PC-3 (cell line): Measurements from ENCODE around the gene TNFRSF6B. TPM values are rescaled to one million over a fixed set of nuclear protein-coding genes. Genes with fewer than 3 reads are reported as not detected.

Experiments
- ATAC-seq: fragments of 200-7000 bp; cut with Tn5 transposase; 2 replicates; pipeline ENCODE4 v1.9.1; 2020; ENCODE audit warnings: mild to moderate bottlenecking, moderate library complexity
- BruUV-seq: library from RNA; stranded (reverse); fragments of 400-500 nt; replicated peaks from 2 replicates; lab custom pipeline; 2021; lab: Mats Ljungman, UMichigan
- CTCF ChIA-PET: fragments of 300-600 bp; sonication (Branson Sonifier 250); formaldehyde crosslinking; loops from one replicate; lab custom pipeline; 2022; ENCODE audit warnings: antibody characterized with exemption; lab: Charles Lee
- POLR2A ChIA-PET: fragments of 300-600 bp; sonication (Branson Sonifier 250); formaldehyde crosslinking; loops from one replicate; lab custom pipeline; 2022; ENCODE audit warnings: antibody characterized with exemption; ENCODE audit not compliant: unreplicated experiment; lab: Charles Lee
- DNase-seq: peaks from one replicate; pipeline ENCODE4 v3.0.0-alpha.2; 2015
- H2AFZ ChIP-seq: fragments of 300-600 bp; sonication (generic); 2 replicates; pipeline ENCODE4 v1.6.0; 2016; ENCODE audit warnings: antibody characterized with exemption, low read length
- H3F3A ChIP-seq: fragments of 300-600 bp; sonication (generic); one replicate; pipeline ENCODE4 v1.6.0; 2017; ENCODE audit warnings: antibody characterized with exemption, low read length, control low read depth, mild to moderate bottlenecking; ENCODE audit not compliant: unreplicated experiment
- H3K27ac ChIP-seq: fragments of 300-600 bp; sonication (generic); 2 replicates; pipeline ENCODE4 v1.5.1; 2016; ENCODE audit warnings: mild to moderate bottlenecking, low read length
- H3K27me3 ChIP-seq: fragments of 300-600 bp; sonication (generic); 2 replicates; pipeline ENCODE4 v1.6.1; 2016; ENCODE audit warnings: low read length, mixed read lengths
- H3K36me3 ChIP-seq: fragments of 300-600 bp; sonication (generic); 2 replicates; pipeline ENCODE4 v1.6.1; 2016; ENCODE audit warnings: low read depth, mixed run types, low read length, mixed read lengths
- H3K4me1 ChIP-seq: fragments of 300-600 bp; sonication (generic); 2 replicates; pipeline ENCODE4 v1.5.1; 2016; ENCODE audit warnings: low read length; ENCODE audit not compliant: insufficient read depth
- H3K4me2 ChIP-seq: fragments of 300-600 bp; sonication (generic); 2 replicates; pipeline ENCODE4 v1.6.0; 2016; ENCODE audit warnings: low read length
- H3K4me3 ChIP-seq: fragments of 300-600 bp; sonication (generic); 2 replicates; pipeline ENCODE4 v1.5.1; 2016; ENCODE audit warnings: mild to moderate bottlenecking, low read length, mixed read lengths
- H3K79me2 ChIP-seq: fragments of 300-600 bp; sonication (generic); 2 replicates; pipeline ENCODE4 v1.6.1; 2017; ENCODE audit warnings: low read length, mixed read lengths
- H3K9ac ChIP-seq: fragments of 300-600 bp; sonication (generic); 2 replicates; pipeline ENCODE4 v1.6.0; 2016; ENCODE audit warnings: mild to moderate bottlenecking, low read length
- H3K9me2 ChIP-seq: fragments of 300-600 bp; sonication (generic); replicated peaks from 2 replicates; pipeline ENCODE4 v1.6.1; 2016; ENCODE audit warnings: mixed run types, low read length, mixed read lengths
- H3K9me3 ChIP-seq: fragments of 300-600 bp; sonication (generic); 2 replicates; pipeline ENCODE4 v1.6.1; 2016; ENCODE audit warnings: low read length, mixed read lengths
- H4K20me1 ChIP-seq: fragments of 300-600 bp; sonication (generic); 2 replicates; pipeline ENCODE4 v1.6.1; 2016; ENCODE audit warnings: low read length, mixed read lengths
- CTCF ChIP-seq: fragments of 300-600 bp; sonication (generic); conservative IDR thresholded peaks from 2 replicates; pipeline ENCODE4 v1.5.1; 2017; ENCODE audit warnings: antibody characterized with exemption, low read depth, mild to moderate bottlenecking, low read length
- EZH2 ChIP-seq: fragments of 300-600 bp; sonication (generic); IDR thresholded peaks from one replicate; pipeline ENCODE4 v1.6.1; 2017; ENCODE audit warnings: antibody characterized with exemption, mild to moderate bottlenecking, low read length; ENCODE audit not compliant: unreplicated experiment
- EZH2phosphoT487 ChIP-seq: fragments of 300-600 bp; sonication (generic); IDR thresholded peaks from 2 replicates; pipeline ENCODE4 v1.6.1; 2018; ENCODE audit warnings: mild to moderate bottlenecking, antibody characterized with exemption, low read length, borderline replicate concordance
- intact Hi-C: fragments of 100-400 bp; cut with micrococcal nuclease; formaldehyde crosslinking; loops from 2 replicates; pipeline ENCODE4 v1.9.0; 2023
- total RNA-seq: library from RNA; depleted of rRNA; stranded (reverse); fragments of >200 nt; gene quantifications from 2 replicates; pipeline ENCODE4 v1.2.3, GENCODE V29; 2014

The TNFRSF6B gene
- total RNA-seq, 1 experiment from 2014 or later, result 41.6 TPM

GRCh38 chr20:63737945-63738686 is 41.7 kb downstream of the TNFRSF6B start:
- TF ChIP-seq CTCF (no peak), EZH2 (no peak), EZH2phosphoT487 (no peak)
- Histone ChIP-seq H2AFZ (no peak overlapping the region), H3K36me3 (peaks cover 12% of the 10 kb centered on the region), H3K9me3 (no peaks in the 10 kb centered on the region), H3K9ac (no peak overlapping the region), H3K9me2 (no peaks in the 10 kb centered on the region), H3K4me1 (peaks cover 12% of the 10 kb centered on the region), H3K27ac (no peak overlapping the region), H3F3A (no peaks in the 10 kb centered on the region), H3K4me2 (no peak overlapping the region), H3K27me3 (no peaks in the 10 kb centered on the region), H3K4me3 (no peak overlapping the region), H4K20me1 (no peaks in the 10 kb centered on the region), H3K79me2 (peaks cover 14% of the 10 kb centered on the region)
- DNase-seq (no peak), ATAC-seq (no peak)
- CTCF ChIA-PET, result no interaction called here
- POLR2A ChIA-PET, result interaction anchor here (0.6 kb wide), 2 partner anchors 39 to 164 kb away, joined by 4 to 10 read pairs; partner anchors contain the start of gene HELZ2
- no TSS peak for BruUV-seq
- intact Hi-C loops, result no loop called here

- Histone ChIP-seq H3K4me2 (no peak overlapping the region), H3K27me3 (no peaks in the 10 kb centered on the region), H3K36me3 (peaks cover 18% of the 10 kb centered on the region), H3K9ac (no peak overlapping the region), H3K27ac (no peak overlapping the region), H4K20me1 (no peaks in the 10 kb centered on the region), H3K4me1 (peaks cover 12% of the 10 kb centered on the region), H3K4me3 (no peak overlapping the region), H3K9me3 (no peaks in the 10 kb centered on the region), H3K79me2 (peaks cover 13% of the 10 kb centered on the region), H2AFZ (no peak overlapping the region), H3K9me2 (no peaks in the 10 kb centered on the region), H3F3A (no peaks in the 10 kb centered on the region)
- ChIA-PET POLR2A (interaction anchor here (0.6 kb wide), 1 partner anchor 164 kb away, joined by 10 read pairs; the partner anchor contains the start of gene HELZ2), CTCF (no interaction called here)
- no peak for DNase-seq
- TF ChIP-seq EZH2phosphoT487 (no peak), CTCF (no peak), EZH2 (no peak)
- intact Hi-C loops, result no loop called here
- no TSS peak for BruUV-seq
- no peak for ATAC-seq
Observed at GRCh38 chr20:63738687-63739129, 42.3 kb downstream of the TNFRSF6B start.
